GM18951 (cell line): Measurements from ENCODE around the gene SMCR8.
"Not testable (repeated sequence)": the region's sequence is repeated elsewhere in the genome, so short reads cannot be mapped to it uniquely, and the experiment has no call there.

Experiments
- POLR2A ChIP-seq: IDR thresholded peaks from 4 replicates; pipeline ENCODE4 v1.6.1; 2011; ENCODE audit warnings: mild to moderate bottlenecking; ENCODE audit not compliant: insufficient read length, insufficient read depth; ENCODE audit errors: extremely low read depth
- in situ Hi-C: fragments of 300-500 bp; cut with MboI; formaldehyde crosslinking; loops from one replicate; pipeline ENCODE4 v1.12.0; 2022; ENCODE audit warnings: low sequenced_read_pairs, mixed read lengths, inconsistent platforms; ENCODE audit not compliant: unreplicated experiment

Gene SMCR8

GRCh38 chr17:18323507-18324139 is 8.5 kb downstream of the SMCR8 start:
- in situ Hi-C loops: no loop called here
- no peak for TF ChIP-seq POLR2A

- in situ Hi-C loops: no loop called here
- TF ChIP-seq POLR2A: no peak
Observed at GRCh38 chr17:18324140-18325050, 9.3 kb downstream of the SMCR8 start.

GRCh38 chr17:18326039-18326438 is 10.9 kb downstream of the SMCR8 start:
- in situ Hi-C loops: no loop called here
- TF ChIP-seq POLR2A: no peak

GRCh38 chr17:18326572-18326971 is 11.5 kb downstream of the SMCR8 start:
- in situ Hi-C loops: no loop called here
- TF ChIP-seq POLR2A: no peak

- in situ Hi-C loops: no loop called here
- no peak for TF ChIP-seq POLR2A
Observed at GRCh38 chr17:18327093-18327492, 12.0 kb downstream of the SMCR8 start.

- no peak for TF ChIP-seq POLR2A
- in situ Hi-C loops: no loop called here
Observed at GRCh38 chr17:18327556-18327955, 12.5 kb downstream of the SMCR8 start.

GRCh38 chr17:18328643-18329204 is 13.6 kb downstream of the SMCR8 start:
- TF ChIP-seq POLR2A: no peak
- in situ Hi-C loops: no loop called here

- TF ChIP-seq POLR2A: no peak
- in situ Hi-C loops: no loop called here
Observed at GRCh38 chr17:18331879-18332278, 16.8 kb downstream of the SMCR8 start.

- in situ Hi-C loops: no loop called here
- TF ChIP-seq POLR2A: no peak
Observed at GRCh38 chr17:18332909-18333489, 17.9 kb downstream of the SMCR8 start.

- in situ Hi-C loops: not testable (repeated sequence)
Observed at GRCh38 chr17:18338158-18338557, 23.1 kb downstream of the SMCR8 start.

- TF ChIP-seq POLR2A: no peak
- in situ Hi-C loops: no loop called here
Observed at GRCh38 chr17:18339933-18340332, 24.8 kb downstream of the SMCR8 start.

- in situ Hi-C loops: no loop called here
- no peak for TF ChIP-seq POLR2A
Observed at GRCh38 chr17:18344021-18344420, 28.9 kb downstream of the SMCR8 start.

GRCh38 chr17:18353541-18353940 is 38.4 kb downstream of the SMCR8 start:
- TF ChIP-seq POLR2A: no peak
- in situ Hi-C loops: no loop called here

GRCh38 chr17:18356624-18357023 is 41.5 kb downstream of the SMCR8 start:
- in situ Hi-C loops: no loop called here
- no peak for TF ChIP-seq POLR2A

GRCh38 chr17:18360518-18360917 is 45.4 kb downstream of the SMCR8 start:
- in situ Hi-C loops: no loop called here
- no peak for TF ChIP-seq POLR2A
